Measurements from ENCODE around the gene CDKAL1. TPM values are rescaled to one million over a fixed set of nuclear protein-coding genes. Genes with fewer than 3 reads are reported as not detected.
"Not testable (repeated sequence)": the region's sequence is repeated elsewhere in the genome, so short reads cannot be mapped to it uniquely, and the experiment has no call there.

Gene CDKAL1
- total RNA-seq, 1 donor, result 20.0 TPM

DNA sequence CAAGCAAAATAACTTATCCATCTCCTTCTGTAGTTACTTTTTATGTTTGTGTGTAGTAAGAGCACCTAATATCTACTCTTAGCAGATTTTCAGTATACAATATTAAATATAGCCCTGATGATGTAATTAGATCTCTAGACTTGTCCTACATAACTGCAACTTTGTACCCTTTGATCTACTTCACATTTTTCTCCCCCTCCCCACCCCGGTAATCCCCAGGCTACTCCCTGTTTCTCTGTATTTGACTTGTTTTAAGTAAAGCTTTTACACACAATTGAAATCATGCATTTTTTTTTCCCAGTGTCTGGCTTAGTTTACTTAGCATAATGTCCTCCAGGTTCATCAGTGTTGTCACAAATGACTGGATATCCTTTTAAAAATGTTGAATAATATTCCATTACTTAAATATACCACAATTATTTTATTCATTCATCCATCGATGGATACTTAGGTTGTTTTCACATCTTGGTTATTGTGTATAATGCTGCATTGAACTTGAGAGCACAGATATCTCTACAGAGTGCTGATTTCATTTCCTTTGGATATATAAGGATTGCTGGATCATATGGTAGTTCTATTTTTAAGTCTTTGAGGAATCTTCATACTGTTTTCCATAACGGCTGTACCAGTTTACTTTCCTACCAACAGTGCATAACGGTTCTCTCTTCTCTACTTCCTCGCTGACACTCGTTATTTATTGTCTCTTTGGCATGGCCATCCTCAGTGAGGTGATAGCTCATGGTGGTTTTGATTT is 212.7 kb downstream of the CDKAL1 start:
- no peak overlapping the region for H3K4me3 ChIP-seq (ENCODE audit: low read depth, low read length)
- TF ChIP-seq, protein P1, sequence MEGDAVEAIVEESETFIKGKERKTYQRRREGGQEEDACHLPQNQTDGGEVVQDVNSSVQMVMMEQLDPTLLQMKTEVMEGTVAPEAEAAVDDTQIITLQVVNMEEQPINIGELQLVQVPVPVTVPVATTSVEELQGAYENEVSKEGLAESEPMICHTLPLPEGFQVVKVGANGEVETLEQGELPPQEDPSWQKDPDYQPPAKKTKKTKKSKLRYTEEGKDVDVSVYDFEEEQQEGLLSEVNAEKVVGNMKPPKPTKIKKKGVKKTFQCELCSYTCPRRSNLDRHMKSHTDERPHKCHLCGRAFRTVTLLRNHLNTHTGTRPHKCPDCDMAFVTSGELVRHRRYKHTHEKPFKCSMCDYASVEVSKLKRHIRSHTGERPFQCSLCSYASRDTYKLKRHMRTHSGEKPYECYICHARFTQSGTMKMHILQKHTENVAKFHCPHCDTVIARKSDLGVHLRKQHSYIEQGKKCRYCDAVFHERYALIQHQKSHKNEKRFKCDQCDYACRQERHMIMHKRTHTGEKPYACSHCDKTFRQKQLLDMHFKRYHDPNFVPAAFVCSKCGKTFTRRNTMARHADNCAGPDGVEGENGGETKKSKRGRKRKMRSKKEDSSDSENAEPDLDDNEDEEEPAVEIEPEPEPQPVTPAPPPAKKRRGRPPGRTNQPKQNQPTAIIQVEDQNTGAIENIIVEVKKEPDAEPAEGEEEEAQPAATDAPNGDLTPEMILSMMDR (IDR thresholded peaks at IDR 0.05; ENCODE audit: insufficient read depth, low read length), result no peak
- no peak for DNase-seq (ENCODE audit: low read depth)

DNA sequence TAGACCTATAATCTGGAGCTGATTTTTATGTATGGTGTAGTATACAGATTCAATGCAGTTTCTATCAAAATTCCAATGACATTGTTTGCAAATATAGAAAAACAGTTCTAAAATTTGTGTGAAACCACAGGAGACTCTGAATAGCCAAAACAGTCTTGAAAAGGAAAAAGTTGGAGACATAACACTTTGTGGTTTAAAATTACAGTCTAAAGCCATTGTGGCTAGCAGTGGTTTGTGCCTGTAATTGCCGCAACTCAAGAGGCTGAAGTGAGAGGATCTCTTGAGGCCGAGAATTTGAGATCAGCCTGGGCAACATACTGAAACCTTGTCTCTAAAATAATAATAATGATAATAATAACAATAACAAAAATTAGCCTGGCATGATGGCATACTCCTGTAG is 213.7 kb downstream of the CDKAL1 start:
- DNase-seq (ENCODE audit: low read depth), result no peak
- TF ChIP-seq, protein P1 (IDR thresholded peaks at IDR 0.05; ENCODE audit: insufficient read depth, low read length), result no peak
- H3K4me3 ChIP-seq (ENCODE audit: low read depth, low read length), result no peak overlapping the region

DNA sequence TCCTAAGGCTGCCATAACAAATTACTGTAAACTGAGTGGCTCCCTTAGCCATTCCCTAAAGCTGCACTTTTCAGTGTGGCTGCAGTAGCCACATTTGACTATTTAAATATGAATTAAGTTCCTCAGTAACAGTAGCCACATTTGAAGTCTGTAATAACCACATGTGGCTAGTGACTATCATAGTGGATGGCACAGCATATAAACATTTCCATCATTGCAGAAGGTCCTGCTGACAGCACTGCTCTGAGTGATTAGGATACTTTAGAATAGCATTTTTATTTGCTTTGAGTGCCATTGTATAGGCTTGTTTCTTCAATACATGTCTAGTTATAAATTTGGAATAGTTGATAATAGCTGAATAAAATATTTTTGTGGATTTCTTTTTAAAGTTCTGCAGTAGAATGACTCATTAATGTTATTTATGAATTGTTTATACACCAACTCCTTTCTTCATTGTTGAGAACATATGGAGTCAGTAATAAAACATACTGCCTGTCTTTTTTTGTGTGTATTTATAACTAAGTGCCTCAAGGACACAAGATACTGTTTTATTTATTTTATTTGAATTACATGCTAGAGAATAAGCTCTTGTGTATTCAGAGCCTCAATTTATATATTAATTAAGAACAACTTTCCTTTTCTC is 217.2 kb downstream of the CDKAL1 start:
- no peak overlapping the region for H3K4me3 ChIP-seq (ENCODE audit: low read depth, low read length)
- DNase-seq (ENCODE audit: low read depth), result no peak
- TF ChIP-seq, protein P1 (IDR thresholded peaks at IDR 0.05; ENCODE audit: insufficient read depth, low read length), result no peak

DNA sequence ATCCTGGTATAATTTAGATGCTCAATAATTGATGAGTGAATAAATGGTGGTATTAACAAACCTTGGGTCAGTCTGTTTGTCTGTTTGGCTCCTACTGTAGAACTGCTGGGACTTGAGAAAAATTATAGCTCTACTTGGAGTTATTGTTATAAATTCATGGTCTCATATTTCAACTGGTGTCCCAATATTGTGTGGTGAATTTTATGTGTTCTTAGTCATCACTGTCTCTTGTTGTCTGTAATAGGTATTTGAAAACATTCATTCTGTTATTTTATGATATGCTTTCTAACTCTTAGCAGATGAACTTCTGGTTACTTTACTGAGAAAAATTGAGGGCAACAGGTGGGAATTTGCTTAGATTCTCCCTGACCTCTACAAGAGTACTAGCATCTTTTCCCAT is 221.4 kb downstream of the CDKAL1 start:
- TF ChIP-seq, protein P1 (IDR thresholded peaks at IDR 0.05; ENCODE audit: insufficient read depth, low read length), result no peak
- no peak overlapping the region for H3K4me3 ChIP-seq (ENCODE audit: low read depth, low read length)
- peak; percentile 31 for DNase-seq (ENCODE audit: low read depth)

DNA sequence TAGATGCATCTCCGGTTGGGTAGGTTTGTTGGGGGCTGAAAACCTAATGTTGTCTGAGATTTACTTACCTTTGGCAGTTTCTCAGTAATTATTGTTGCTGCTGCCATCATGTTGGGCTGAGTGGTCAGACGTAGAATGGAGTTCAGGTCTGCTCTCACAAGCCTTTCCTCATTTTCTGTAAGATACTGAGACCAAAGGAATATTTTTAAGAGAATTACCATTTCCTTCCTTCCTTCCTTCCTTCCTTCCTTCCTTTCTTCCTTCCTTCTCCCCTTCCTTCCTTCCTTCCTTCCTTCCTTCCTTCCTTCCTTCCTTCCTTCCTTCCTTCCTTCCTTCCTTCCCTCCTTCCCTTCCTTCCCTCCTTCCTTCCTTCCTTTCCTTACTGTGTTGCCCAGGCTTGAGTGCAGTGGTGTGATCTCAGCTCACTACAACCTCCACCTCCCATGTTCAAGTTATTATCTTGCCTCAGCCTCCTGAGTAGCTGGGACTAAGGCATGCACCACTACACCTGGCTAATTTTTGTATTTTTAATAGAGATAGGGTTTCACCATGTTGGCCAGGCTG is 222.4 kb downstream of the CDKAL1 start:
- DNase-seq (ENCODE audit: low read depth); H3K4me3 ChIP-seq (ENCODE audit: low read depth, low read length): not testable (repeated sequence)

DNA sequence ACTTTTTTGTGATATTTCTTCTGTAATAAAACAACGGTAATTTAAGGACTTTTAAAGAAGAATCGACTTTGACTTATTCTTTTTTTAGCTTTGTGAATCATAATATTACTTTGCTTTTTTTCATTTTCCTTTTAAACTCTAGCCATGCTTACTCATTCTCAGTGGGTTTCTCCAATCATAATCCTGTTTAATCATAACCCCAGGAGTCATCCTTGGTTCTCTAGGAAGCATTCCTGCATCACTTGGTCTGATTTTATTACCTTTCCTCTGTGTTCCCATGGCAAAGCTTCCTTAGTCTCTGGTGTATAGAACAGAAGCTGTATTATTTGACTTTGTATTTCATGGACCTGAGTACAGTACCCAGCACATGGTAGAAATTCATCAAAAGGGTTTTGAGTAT is 223.5 kb downstream of the CDKAL1 start:
- peak; percentile 45 for DNase-seq (ENCODE audit: low read depth)
- TF ChIP-seq, protein P1 (IDR thresholded peaks at IDR 0.05; ENCODE audit: insufficient read depth, low read length), result no peak
- no peak overlapping the region for H3K4me3 ChIP-seq (ENCODE audit: low read depth, low read length)

DNA sequence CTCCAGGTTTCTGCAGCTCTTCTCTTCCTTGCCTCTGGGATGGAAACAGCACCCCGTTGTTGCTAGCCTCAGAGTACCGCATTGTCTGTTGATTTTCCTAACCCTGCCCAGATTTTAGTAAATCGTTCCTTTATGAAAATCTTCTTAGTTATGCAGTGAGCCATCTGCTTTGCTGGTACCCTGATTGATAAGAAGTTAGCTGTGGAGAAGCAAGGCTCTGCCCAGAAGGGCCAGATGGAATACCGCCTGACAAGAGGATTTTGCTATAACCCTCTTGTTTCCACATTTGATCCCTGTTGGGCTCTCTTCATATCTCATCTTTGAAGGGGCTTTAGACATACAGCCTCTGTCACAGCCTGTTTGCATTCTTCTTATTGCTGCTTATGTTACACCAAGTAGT is 229.0 kb downstream of the CDKAL1 start:
- no peak for DNase-seq (ENCODE audit: low read depth)
- H3K4me3 ChIP-seq (ENCODE audit: low read depth, low read length), result no peak overlapping the region
- TF ChIP-seq, protein P1 (IDR thresholded peaks at IDR 0.05; ENCODE audit: insufficient read depth, low read length), result no peak
